ENCODE data around the gene TMEM63C.

- TF ChIP-seq CTCF (conservative IDR thresholded peaks at IDR 0.05; ENCODE audit: low read length) (no peak), EZH2phosphoT487 (IDR thresholded peaks at IDR 0.05; ENCODE audit: borderline replicate concordance, low read depth, low read length) (no peak)
Observed at GRCh38 chr14:77133720-77134338, 47.8 kb upstream of the TMEM63C start.

Data from OCI-LY7 (cell line).